Transverse colon (tissue), 4 donors: ENCODE results near the gene ABCG1. TPM values are rescaled to one million over a fixed set of nuclear protein-coding genes. Genes with fewer than 3 reads are reported as not detected.

Experiments
- DNase-seq: peaks from one replicate; pipeline ENCODE4 v3.0.0-alpha.2; 2019
- H3K27ac ChIP-seq, 4 donors: fragments of 200-600 bp; sonication (generic); 2 replicates each; pipeline ENCODE4 v1.5.1; 2016 to 2018; ENCODE audit warnings: inconsistent platforms in 4 of 4
- H3K27me3 ChIP-seq: fragments of 200-600 bp; sonication (generic); 2 replicates; pipeline ENCODE4 v1.5.1; 2017; ENCODE audit warnings: inconsistent platforms
- H3K36me3 ChIP-seq, 4 donors: fragments of 200-600 bp; sonication (generic); 2 replicates each; pipeline ENCODE4 v1.5.1; 2017 to 2019; ENCODE audit warnings: inconsistent platforms in 4 of 4
- H3K4me1 ChIP-seq, 4 donors: fragments of 200-600 bp; sonication (generic); 2 replicates each; pipeline ENCODE4 v1.5.1; 2017 to 2020; ENCODE audit warnings: inconsistent platforms in 4 of 4
- H3K4me3 ChIP-seq, 4 donors: fragments of 200-600 bp; sonication (generic); 1 replicate in 1 of 4; 2 replicates in 3 of 4; pipeline versions ENCODE4 v1.5.1 to v1.6.1; 2017 to 2019; ENCODE audit warnings: inconsistent platforms in 4 of 4
- H3K9me3 ChIP-seq, 2 donors: fragments of 200-600 bp; sonication (generic); 2 replicates each; pipeline ENCODE4 v1.5.1; 2017 to 2019; ENCODE audit warnings: inconsistent platforms in 2 of 2
- EP300 ChIP-seq: sonication (generic); formaldehyde crosslinking; IDR thresholded peaks from one replicate; pipeline ENCODE4 v1.6.1; 2017; ENCODE audit warnings: antibody characterized with exemption, low read depth
- POLR2A ChIP-seq: fragments of 450-650 bp; IDR thresholded peaks from one replicate; pipeline ENCODE4 v1.6.1; 2016; ENCODE audit warnings: antibody characterized with exemption, mild to moderate bottlenecking, moderate library complexity
- POLR2AphosphoS5 ChIP-seq, 3 donors: sonication (generic); formaldehyde crosslinking; IDR thresholded peaks; one replicate each; pipeline ENCODE4 v1.6.1; 2016; ENCODE audit warnings: antibody characterized with exemption in 3 of 3
- WGBS, 2 donors: methylation state at CpG; one replicate each; pipeline ENCODE4 v1.1.5; 2018; ENCODE audit warnings: low coverage in 1 of 2; 5-methylcytosine and 5-hydroxymethylcytosine counted together
- in situ Hi-C, 4 donors: fragments of 200-750 bp; cut with MboI; loops; one replicate each; pipeline versions ENCODE4 v1.15.0 to v1.15.1; 2017; ENCODE audit warnings: low sequenced_read_pairs in 3 of 4, low pct_ligation_motif_present in 1 of 4, low pct_unique_long_range_greater_than_20kb in 1 of 4
- intact Hi-C: fragments of 100-400 bp; cut with DNase I; formaldehyde crosslinking; loops from one replicate; pipeline ENCODE4 v1.15.1; 2023; ENCODE audit warnings: low total_unique reads
- total RNA-seq, 4 donors: library from RNA; depleted of rRNA; stranded (reverse); fragments of >200 nt; gene quantifications; one replicate each; pipeline ENCODE4 v1.1.0, GENCODE V29; 2016
- TF ChIP-seq, protein P1 (sequence below), 5 experiments: fragments of 200-600 bp in 3 of 5; fragments of 450-650 bp in 2 of 5; sonication (generic) in 3 of 5; IDR thresholded peaks; 1 replicate in 2 of 5; 2 replicates in 3 of 5; pipeline ENCODE4 v1.5.1; 2016 to 2017; ENCODE audit warnings: antibody characterized with exemption in 5 of 5, inconsistent platforms in 3 of 5, mild to moderate bottlenecking in 2 of 5, moderate library complexity in 1 of 5

The ABCG1 gene
- total RNA-seq, 4 donors from 2014 or later = 17.1 to 67.7 (median 53.2) TPM

DNA sequence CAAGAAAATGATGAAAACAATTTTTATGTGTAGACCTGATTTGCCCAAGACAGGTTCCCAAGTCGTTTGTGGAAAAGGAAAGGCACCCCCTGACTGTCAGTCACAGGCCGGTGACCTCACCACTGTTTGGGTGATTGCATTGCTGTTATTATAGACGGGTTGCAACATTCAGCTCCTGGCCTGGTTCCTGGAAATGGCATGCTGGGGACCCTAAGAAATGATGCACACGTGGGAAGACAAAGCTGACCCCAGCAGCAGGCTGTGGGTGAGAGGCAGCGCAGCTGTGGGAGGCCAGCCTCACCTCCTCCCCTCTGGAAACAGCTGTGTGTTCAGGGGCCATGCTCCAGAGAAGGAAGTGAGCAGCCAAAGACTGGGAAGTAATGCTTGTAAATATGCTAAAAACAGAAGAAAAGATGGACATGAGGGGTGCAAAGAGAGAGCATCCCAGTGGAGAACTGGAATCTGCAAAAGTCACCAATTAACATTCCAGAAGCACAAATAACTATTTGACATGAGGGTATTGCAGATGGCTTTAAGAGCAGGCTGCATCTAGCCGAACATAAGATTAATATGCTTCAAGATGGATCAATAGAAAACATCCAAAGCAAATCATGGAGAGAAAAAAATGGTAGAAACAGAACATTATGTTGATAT is 23.4 kb upstream of the ABCG1 start:
- Histone ChIP-seq H3K9me3 (no peaks in the 10 kb centered on the region), H3K27ac (peak overlapping the region in 2 of 4 donors; percentile 19 to 43), H3K4me1 (peaks cover 7 to 38% (median 22%) of the 10 kb centered on the region in 4 donors), H3K4me3 (no peak overlapping the region), H3K36me3 (no peaks in the 10 kb centered on the region), H3K27me3 (no peaks in the 10 kb centered on the region)
- in situ Hi-C loops = no loop called here
- WGBS, 2 donors = 52 to 69% methylated on average over 2 to 6 of the region's 6 CpGs
- DNase-seq = peak; percentile 44
- intact Hi-C loops = no loop called here
- no peak for TF ChIP-seq POLR2A
- TF ChIP-seq, protein P1, sequence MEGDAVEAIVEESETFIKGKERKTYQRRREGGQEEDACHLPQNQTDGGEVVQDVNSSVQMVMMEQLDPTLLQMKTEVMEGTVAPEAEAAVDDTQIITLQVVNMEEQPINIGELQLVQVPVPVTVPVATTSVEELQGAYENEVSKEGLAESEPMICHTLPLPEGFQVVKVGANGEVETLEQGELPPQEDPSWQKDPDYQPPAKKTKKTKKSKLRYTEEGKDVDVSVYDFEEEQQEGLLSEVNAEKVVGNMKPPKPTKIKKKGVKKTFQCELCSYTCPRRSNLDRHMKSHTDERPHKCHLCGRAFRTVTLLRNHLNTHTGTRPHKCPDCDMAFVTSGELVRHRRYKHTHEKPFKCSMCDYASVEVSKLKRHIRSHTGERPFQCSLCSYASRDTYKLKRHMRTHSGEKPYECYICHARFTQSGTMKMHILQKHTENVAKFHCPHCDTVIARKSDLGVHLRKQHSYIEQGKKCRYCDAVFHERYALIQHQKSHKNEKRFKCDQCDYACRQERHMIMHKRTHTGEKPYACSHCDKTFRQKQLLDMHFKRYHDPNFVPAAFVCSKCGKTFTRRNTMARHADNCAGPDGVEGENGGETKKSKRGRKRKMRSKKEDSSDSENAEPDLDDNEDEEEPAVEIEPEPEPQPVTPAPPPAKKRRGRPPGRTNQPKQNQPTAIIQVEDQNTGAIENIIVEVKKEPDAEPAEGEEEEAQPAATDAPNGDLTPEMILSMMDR (IDR thresholded peaks at IDR 0.05) = no peak

DNA sequence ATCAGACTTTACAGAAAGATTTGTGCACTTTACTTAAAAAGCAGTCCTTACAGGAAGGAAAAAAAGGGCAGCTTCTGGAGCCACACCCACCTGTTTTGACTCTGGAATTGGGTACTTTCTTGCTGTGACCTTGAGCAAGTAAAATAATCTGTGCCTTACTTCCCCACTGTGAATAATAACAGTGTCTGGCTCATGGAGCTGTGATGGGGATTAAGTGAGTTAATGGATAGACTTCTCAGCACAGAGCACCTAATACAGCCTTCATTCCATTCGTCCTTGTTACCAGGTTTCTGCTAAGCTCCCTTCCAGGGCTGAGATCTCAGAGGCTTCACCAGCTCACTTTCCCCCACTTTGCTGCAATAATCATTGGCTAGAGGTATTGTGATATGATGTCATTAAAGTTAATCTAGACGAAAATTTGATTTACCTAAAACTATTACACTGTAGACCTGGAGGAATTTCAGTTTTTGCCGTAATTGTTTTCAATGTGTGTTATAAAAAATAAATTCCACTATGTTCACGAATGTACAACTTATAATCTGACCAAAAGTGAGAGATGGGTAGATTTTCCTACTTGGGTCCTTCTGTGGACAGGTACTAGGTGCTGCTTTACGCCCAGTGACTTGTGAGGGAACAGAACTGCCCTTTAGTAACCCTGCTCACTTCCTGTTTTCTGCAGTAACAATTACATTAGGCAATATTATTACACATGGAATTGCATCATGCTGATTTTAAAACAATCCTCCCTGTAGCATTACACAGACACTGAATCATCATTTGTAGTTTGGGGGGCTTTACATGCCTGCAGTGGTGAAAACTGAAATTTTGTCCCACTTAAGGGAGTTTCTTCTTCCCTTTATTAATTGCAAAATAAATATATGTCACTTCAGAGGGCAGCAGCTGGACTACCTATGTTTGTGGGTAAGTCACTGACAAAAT is 19.7 kb upstream of the ABCG1 start:
- Histone ChIP-seq H3K36me3 (no peaks in the 10 kb centered on the region), H3K27ac (peak overlapping the region; percentile 45 to 59 (median 50)), H3K4me3 (no peak overlapping the region), H3K9me3 (no peaks in the 10 kb centered on the region), H3K27me3 (no peaks in the 10 kb centered on the region), H3K4me1 (peaks cover 7 to 51% (median 24%) of the 10 kb centered on the region in 4 donors)
- DNase-seq = peak; percentile 46
- in situ Hi-C loops (no loop called here), intact Hi-C loops (no loop called here)
- TF ChIP-seq EP300 = no peak
- peak; percentile 28 to 67 (median 35) for TF ChIP-seq POLR2AphosphoS5 (IDR thresholded peaks at IDR 0.05)
- 37 to 41% methylated on average over 3 to 5 of the region's 5 CpGs for WGBS, 2 donors

DNA sequence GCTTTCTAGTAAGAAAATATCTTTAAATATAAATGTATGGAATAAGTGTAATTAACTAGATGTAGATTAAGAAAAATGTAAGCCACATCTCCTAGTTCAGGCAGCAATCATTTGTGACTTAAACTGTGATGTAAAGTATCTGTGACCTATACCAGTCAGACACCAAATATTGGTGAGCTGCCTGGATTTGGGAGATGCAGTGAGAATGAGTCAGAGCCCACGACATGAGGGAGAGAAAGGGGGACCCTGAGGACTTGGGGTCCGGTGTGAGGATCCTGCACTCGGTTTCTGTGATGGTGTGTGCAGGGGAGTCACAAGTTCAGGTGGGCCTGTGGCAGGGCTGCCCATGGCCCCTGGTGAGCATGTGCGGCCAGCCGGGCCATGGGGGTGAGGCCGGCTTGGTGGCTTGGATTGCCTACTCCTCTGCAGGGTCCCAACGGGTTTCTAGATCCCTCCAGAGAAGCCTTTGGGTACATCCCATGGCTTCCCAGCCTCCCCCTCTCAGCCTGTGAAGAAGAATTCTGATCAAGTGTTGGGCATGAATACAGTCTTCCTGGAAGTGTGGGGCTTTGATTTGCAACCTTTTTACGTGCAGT is 19.0 kb upstream of the ABCG1 start:
- intact Hi-C loops = no loop called here
- no peak for DNase-seq
- TF ChIP-seq EP300 (no peak), POLR2A (no peak), POLR2AphosphoS5 (IDR thresholded peaks at IDR 0.05) (no peak)
- TF ChIP-seq, protein P1 (IDR thresholded peaks at IDR 0.05) = no peak
- H3K27ac ChIP-seq = no peak overlapping the region
- no peaks in the 10 kb centered on the region for H3K36me3 ChIP-seq
- peaks cover 7 to 49% (median 23%) of the 10 kb centered on the region in 4 donors for H3K4me1 ChIP-seq
- no peak overlapping the region for H3K4me3 ChIP-seq
- no peaks in the 10 kb centered on the region for H3K9me3 ChIP-seq
- in situ Hi-C loops = no loop called here
- WGBS, 2 donors = 88 to 100% methylated on average over 1 to 8 of the region's 8 CpGs
- H3K27me3 ChIP-seq = no peaks in the 10 kb centered on the region

DNA sequence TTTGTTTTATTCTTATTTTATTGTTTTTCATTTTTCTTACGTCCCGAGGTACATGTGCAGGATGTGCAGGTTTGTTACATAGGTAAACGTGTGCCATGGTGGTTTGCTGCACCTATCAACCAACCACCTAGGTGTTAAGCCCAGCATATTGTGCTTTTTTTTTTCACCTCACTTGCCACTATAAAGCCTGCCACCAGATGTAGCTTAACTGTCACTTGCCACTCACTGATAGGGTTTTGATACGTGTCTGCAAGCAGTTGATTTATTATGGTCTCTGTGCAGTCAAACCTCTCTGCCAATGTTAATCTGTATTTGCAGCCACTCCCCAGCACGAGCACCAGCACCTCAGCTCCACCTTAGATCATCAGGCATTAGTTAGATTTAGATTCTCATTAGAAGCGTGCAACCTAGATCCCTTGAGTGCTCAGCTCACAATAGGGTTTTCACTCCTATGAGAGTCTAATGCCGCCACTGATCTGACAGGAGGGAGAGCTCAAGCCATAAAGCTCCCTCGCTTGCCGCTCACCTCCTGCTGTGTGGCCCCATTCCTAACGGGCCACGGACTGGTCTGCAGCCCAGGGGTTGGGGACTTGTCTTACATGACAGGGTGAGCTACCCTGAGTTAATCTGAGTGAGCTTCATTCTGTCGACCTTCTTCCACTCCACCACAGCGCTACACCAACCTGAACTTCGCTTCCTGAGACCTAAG is 17.9 kb upstream of the ABCG1 start:
- intact Hi-C loops (no loop called here), in situ Hi-C loops (no loop called here)
- Histone ChIP-seq H3K4me1 (peaks cover 7 to 38% (median 19%) of the 10 kb centered on the region in 4 donors), H3K9me3 (no peaks in the 10 kb centered on the region), H3K27me3 (no peaks in the 10 kb centered on the region), H3K4me3 (no peak overlapping the region), H3K36me3 (no peaks in the 10 kb centered on the region), H3K27ac (no peak overlapping the region)
- DNase-seq = no peak
- TF ChIP-seq, protein P1 (IDR thresholded peaks at IDR 0.05) = peak in 1 of 5 experiments; percentile 23
- TF ChIP-seq EP300 = no peak
- WGBS, 2 donors = 59 to 69% methylated on average over 2 to 14 of the region's 14 CpGs
